NCI-H187 treated with DMSO at 0.1 percent for 48 hours (cell line): Measurements from ENCODE around the gene RPL27.
"Not testable (repeated sequence)": the region's sequence is repeated elsewhere in the genome, so short reads cannot be mapped to it uniquely, and the experiment has no call there.

Source experiments
- DNase-seq: peaks from one replicate; lab custom pipeline; 2025; lab: John Stamatoyannopoulos, UW

RPL27 gene

DNA sequence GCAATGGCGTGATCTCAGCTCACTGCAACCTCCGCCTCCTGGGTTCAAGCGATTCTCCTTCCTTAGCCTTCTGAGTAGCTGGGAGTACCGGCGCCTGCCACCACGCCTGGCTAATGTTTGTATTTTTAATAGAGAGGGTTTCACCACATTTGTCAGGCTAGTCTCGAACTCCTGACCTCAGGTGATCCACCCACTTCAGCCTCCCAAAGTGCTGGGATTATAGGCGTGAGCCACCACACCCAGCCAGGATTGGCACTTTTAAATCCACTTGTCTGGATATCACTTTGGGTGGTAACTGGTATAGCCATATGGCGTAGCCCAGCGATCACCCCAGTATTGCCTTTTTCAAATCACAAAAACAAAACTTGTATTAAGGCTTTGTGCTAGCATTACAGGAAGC is 4.3 kb upstream of the RPL27 start:
- DNase-seq, result not testable (repeated sequence)

DNA sequence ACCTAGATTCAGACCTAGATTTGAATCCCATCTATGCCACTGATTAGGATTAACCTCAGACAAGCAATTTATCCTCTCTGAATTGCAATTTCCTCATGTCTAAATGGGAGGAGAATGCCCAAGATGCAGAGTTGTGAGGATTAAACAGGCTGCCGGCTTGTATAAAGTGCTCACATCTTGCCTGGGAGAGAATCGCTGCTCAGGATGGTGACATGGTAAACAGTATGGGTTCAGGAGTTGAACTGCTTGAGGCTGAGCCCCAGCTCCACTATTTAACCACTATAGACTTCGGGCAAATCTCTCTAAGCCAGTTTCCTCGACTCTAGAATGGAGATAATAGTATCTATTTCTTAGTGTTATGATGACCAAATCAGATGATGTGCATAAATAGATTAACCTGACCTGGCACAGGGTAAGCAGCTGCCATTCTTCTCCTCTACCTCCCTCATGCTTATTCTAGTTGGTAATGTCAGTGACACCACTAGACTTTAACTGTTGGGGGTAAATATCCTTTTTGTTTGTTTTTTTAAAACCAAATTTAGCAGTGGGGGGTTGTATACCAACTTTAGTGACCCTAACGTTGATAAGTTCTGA is 732 bp upstream of the RPL27 start:
- no peak for DNase-seq

DNA sequence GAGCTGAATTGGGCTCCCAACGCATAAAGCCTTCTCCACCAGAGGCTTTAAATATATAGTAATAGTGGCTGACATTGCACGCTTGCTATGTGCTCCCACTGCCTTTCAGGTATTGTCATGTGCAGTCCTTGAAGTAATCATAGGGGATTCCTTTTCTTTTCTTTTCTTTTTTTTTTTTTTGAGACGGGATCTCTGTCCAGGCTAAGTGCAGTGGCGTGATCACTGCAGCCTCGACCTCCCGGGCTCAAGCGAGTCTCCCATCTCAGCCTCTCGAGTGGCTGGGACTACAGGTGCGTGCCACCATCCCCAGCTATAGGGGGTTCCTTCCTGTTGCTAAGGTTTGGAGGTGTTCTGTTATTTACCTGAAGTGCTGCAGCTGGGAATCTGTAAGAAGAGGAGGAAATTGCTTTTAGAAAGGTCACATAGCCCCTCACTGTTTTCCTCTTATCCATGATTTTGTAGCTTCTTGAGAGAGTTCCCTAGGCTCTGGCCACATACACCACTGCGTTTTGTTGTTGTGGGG is 845 bp downstream of the RPL27 start:
- DNase-seq, result no peak

DNA sequence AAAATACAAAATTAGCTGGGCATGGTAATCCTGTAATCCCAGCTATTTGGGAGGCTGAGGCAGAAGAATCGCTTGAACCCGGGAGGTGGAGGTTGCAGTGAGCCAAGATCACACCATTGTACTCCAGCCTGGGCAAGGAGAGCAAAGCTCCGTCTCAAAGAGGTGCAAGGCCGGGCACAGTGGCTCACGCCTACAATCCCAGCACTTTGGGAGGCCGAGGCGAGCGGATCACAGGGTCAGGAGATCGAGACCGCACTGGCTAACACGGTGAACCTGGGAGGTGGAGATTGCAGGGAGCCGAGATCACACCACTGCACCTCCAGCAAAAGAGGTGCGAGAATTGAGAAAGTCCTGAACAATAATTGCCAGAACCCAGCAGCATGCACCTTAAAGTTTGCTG is 2.7 kb downstream of the RPL27 start:
- not testable (repeated sequence) for DNase-seq

DNA sequence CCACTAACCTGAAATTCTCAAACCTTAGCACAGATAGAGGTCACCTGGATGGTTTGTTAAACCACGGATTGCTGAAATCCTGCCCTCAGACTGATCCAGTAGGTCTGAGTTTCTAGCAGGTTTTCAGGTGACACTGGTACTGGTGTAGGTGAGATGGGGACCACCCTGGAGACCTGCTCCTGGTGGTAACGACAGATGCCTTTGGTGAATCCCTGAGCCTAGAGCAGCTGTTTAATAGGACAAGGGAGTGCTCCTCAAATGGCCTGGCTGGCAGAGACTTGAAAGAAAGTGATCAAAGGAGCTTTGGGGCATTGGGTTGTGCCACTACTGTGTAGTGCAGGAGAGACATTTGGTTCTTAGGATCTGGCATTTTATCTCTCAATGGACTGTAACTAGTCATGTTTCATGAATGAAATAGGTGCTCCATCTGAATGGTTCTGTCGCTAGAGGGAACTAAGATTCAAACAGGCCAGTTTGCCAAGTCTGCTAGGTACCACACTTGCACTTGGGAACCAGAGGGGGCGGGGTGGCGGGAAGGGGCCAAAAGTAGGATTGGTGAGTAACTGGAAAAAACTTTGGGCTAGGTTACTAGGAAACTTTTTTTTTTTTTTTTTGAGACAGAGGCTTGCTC is 5.4 kb downstream of the RPL27 start:
- DNase-seq, result no peak

DNA sequence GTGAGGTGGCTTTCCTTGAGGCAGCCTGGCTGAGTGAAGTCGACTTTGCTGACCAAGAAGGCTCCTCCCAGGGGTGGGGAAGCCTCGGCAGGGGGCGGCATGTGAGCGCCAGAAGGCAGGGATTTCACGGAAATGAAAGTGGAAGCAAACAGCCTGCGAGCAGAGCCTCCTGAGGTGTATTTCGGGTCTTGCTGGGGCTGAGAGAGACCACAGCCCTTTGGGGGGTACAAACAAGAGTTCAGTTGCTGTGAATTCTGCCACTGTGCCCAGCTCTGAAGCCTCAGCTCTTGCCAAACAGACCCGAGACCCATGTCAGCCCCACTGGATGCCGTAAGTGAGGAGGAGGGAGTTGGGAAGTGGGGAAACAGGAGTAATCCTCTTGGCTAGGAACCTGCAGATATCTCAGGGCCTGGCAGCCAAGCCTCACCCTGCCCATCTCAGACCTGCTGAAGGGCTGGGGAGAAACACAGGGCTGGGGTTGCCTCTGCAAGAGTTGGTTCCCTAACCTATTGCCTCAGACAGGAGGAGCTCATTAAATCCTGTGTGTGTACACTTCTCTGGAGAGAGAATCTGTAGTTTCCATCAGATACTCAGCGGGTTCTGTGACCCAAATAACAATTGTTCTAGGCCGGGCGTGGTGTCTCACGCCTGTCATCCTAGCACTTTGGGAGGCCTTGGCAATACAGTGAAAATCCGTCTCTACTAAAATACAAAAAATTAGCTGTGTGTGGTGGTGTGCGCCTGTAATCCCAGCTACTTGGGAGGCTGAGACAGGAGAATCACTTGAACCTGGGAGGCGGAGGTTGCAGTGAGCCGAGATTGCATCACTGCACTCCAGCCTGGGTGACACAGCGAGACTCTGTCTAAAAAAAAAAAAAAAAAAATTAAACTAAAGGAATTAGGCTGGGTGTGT is 8.7 kb downstream of the RPL27 start, which contains the start of gene IFI35:
TSS of gene IFI35 (plus strand) at position 146 of the 913 bp plus-strand sequence. CDS start at position 310, 164 bp downstream.
- no peak for DNase-seq

DNA sequence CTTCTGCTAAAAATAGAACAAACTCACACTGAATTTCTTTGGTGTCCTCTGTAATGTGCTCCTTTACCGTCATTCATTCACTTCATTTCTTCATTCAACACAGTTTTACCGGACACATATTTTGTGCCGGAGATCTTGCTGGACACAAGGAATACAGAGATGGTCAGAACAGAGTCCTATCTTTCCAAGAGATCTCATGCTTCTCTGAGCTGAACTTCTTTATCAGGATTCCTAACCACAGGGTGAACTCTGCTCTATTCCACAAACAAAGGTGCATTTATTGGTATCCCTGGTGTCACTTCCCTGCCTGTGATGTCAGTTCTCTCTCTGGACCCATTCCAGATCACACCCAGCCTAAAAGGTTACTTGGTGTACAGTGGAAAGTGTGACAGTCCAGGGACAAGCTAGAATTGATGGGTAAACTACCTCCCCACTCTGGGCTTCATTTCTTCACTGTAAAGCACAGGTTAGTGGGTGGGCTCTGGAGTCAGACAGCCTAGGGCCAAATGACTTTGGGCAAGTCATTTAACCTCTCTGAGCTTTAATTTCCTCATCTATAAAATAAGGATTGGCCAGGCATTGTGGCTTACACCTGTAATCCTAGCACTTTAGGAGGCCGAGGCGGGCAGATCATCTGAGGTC is 12.6 kb downstream of the RPL27 start:
- DNase-seq, result no peak

DNA sequence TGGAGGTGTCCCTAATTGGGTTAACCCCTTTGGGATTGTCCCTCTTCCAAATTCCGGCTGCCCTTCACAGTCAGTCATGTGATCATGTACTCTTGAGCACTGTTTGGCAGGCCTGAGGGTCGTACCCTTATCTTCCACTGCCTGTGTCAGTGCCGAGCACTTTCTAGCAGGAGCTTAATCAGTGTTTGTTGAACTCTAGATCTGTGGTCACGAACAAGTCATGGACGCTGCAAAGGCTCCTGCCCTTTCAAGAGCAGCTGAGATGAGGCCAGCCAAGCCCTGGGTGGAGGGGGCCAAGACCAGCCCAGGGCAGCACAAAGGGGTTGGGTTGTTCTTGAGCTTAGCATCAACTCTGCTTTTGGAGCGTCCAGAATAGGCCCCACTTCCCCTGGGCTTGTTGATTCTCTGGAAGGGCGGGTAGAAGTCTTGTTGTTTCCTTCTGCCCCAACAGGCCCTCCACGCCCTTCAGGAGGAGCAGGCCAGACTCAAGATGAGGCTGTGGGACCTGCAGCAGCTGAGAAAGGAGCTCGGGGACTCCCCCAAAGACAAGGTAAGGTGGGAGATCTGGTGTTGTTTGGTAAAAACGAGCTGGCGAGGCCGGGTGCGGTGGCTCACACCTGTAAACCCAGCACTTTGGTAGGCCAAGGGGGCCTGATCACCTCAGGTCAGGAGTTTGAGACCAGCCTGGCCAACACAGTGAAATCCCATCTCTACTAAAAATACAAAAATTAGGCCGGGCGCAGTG is 13.7 kb downstream of the RPL27 start:
- DNase-seq, result no peak

DNA sequence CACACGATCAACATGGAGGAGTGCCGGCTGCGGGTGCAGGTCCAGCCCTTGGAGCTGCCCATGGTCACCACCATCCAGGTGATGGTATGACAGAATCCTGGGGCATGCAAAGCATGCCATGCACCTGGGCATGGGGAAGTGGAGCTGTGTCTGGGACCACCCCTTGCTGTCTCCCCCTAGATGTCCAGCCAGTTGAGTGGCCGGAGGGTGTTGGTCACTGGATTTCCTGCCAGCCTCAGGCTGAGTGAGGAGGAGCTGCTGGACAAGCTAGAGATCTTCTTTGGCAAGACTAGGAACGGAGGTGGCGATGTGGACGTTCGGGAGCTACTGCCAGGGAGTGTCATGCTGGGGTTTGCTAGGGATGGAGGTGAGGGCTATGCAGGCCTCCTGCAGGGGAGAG is 15.1 kb downstream of the RPL27 start:
- DNase-seq, result no peak

DNA sequence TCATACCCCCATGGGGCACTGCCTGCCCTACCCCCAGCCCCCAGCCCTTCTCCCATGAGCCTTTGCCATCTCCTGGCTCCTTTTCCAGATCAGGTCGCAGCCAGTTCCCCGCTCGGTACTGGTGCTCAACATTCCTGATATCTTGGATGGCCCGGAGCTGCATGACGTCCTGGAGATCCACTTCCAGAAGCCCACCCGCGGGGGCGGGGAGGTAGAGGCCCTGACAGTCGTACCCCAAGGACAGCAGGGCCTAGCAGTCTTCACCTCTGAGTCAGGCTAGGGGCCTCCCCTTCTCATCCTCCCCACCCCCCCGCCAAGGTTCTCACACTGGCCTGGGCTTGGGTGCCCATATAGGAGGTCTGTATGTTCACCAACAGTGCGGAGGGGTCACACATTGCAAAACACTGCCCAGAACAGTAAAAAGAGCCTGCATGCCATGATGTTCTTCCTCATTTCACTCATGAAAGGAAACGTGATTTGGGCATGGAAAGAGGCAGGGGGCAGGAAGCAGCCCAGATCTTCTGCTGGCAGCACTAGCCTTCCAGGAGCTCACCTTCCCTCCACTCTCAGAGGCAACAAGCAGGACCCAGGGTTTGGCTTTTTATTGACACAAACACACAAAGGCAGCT is 15.9 kb downstream of the RPL27 start:
- no peak for DNase-seq

DNA sequence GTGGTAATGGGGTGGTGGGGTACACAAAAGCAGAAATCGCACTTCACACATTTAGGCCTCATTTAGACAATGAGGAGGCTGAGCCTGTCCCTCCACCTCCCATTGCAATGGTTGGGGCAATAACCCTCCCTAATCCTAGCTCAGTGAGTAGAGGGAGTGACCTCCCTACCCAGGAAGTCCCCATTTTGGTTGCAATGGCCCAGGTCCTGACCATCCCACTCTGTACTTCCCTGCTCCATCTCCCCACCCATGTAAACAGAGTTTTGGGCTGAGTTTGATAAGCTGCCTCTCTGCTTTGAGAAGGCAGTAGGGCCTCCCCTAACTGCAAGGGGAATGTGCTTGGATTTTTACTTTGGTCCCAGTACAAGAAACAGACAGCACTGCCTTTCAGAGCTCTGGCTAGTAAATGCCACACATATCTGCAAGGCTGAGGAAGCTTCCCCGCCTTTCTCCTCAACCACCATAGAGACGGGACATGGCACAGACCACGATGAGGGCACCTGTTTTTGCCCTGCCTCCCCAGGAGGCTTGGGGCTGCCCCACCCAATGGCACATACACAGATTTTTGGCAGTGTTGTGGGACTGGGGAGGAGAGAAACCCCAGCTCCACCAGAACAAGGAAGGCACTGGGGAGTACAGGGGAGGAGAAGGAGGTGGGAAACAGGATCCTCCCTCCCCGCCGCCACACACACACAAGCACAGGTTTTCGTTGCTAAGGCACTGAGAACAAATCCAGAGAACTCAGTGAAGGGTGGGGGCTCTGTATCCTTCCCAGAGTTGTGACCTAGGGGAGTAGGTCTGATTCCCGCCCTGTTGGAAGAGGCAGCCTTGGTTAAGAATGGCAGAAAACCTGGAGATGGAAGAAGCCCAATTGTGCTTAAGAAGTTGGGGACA is 16.7 kb downstream of the RPL27 start:
- DNase-seq, result no peak

DNA sequence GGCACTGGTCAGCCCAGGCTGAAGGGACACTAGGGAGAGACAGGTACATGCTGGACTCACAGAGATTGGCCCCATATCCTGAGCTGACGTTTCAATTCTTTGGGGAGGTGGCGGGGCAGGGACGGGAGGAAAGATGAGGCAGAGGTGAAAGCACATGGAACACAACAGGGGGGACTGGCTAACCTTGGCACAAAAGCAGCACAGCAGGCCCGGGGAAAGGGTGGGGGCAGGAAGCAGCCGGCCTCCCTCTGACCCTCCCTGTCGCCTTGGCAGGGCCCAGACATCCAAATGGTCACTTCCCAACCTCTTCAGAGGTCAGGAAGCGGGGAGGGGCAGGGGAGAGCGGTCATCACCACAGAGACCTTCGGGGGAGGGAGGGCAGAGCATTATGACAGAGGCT is 17.4 kb downstream of the RPL27 start:
- DNase-seq, result no peak

DNA sequence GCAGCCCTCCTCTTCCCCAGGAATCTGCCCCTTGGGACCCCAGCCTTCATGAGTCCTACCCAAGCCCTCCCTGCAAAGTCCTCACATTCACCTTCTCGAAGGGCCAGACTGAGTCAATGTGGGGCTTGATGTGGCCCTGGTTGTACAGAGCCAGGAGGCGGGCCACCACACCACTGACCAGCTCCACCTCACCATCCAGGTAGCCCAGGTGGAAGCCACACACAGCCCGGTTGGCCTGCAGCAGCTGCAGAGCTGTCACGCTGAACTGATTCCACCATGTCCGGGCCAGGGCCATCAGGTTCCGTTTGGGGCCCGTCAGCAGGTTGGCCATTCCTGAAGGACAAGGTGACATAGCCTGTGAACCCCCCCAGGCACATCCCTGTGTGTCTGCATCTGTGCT is 18.0 kb downstream of the RPL27 start:
- DNase-seq, result no peak

DNA sequence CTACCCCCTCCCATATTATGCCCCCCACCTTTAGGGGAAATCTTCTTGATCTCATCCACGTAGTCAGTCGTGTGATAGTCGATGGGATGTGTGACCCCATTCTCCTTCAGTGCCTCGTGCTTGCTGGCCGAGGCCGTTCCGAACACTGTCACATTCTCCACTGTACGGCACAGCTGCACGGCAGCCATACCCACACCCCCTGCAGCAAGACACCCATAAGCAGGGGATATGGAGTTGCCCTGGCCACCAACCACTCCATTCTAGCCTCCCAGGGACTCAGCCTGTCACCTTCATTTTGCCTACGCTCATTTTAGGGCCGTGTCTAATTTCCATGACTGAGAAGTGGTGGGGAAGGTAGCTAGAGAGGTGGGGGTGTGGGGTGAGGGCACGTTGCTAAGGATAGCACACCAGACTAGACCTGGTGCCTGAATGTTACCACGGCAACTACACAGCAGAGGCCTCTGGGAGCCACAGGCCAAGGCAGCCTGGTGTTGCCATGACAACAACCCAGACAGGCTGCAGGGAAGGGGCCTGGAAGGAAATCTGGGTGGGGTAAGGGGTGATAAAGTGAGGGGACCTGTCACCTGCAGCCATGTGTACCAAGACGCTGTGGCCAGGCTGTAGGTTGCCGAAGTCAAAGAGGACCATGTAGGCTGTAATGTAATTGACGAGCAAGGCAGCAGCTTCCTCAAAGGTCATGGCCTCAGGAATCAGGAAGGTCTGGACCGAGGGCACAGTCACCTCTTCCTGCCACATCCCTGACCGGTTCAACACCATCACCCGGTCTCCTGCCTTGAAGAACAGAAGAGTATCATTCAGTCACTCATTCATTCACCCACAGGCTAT is 20.0 kb downstream of the RPL27 start:
- no peak for DNase-seq

DNA sequence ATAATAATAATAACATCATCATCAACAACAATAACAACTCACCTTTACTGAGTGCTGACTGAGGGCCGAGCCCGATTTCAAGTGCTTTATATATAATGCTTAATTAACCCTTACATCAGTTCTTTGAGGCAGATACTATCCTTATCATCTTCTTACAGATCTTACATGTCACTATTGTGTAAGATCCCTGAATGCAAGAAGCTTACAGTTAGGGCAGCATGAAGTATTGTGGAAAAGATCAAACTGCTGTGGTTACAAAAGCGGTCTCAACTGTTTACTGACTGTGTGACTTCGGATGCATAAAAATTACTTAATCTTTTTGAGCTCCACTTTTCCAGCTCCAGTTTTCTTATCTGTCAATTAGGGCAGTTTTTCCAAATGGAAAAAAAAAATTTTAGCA is 20.7 kb downstream of the RPL27 start:
- DNase-seq, result no peak

DNA sequence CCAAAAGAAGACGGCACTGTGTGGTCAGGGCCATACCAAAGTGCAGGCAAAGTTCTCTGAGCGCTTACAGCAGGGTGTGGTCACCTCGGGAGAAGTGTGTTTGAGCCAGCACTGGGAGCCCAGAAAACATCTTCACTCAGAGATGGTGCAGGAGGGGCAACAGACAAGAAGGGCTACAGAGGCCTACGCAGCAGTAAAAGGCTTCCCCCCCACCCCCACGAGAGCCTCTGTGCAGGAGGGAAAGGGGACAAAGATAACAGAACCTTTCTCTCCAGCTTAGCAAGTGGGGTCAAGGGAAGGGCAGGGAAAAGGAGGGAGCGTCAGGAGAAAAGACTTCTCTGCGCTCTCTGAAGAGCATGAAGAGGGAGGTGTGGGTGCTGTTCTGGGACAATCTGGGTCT is 21.2 kb downstream of the RPL27 start:
- DNase-seq, result no peak

DNA sequence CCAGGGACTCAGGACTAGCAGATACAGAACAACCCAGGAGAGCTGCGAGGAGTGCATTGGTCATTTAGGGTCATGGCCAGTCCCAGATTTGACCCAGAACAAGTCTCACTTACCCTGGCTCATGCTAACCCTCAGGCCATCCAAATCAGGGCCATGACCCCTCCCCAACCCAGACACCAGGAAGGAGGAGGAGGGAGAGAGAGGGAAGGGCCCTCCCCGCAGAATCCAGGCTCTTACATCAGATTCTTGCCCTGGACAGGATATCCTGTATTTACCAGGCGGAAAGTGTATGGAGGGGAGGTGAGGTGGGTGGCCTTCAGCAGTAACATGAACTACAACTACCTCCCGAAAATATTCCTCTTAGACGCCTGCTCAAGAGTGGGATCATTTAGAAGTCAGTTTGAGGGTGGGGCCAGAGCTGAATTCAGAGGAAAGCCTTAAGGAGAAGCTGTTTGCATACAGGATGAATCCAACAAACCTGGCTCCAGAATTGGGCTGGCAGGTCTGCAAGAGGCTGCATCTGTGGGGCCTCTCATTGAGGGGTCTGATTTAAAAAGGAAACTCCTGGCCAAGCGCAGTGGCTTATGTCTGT is 21.9 kb downstream of the RPL27 start:
- no peak for DNase-seq
